ENCODE measurements around the gene FBN1. TPM values are rescaled to one million over a fixed set of nuclear protein-coding genes. Genes with fewer than 3 reads are reported as not detected.

Gene FBN1
- total and polyA plus RNA-seq, 2 of the 13 experiments (the other 11 are each of a cell fraction or from before 2014, with no cell fraction given): 1.5 to 3.0 TPM

GRCh38 chr15:48458876-48459275 is 186.6 kb downstream of the FBN1 start:
- Histone ChIP-seq H3K4me2 (ENCODE audit: low read depth, low read length) (no peak overlapping the region), H2AFZ (ENCODE audit: low read length) (no peak overlapping the region), H3K4me3 (replicated peaks in 1 of 3; ENCODE audit: insufficient read depth in 1 of 3, low read depth in 2 of 3, low read length in 3 of 3) (no peak overlapping the region), H3K27me3 (ENCODE audit: control insufficient read depth in 1 of 2, insufficient read depth in 2 of 2, low read length in 2 of 2) (no peaks in the 10 kb centered on the region), H3K36me3 (replicated peaks in 1 of 2; ENCODE audit: control insufficient read depth in 1 of 2, insufficient read depth in 2 of 2, low read length in 2 of 2) (no peaks in the 10 kb centered on the region), H3K9ac (ENCODE audit: insufficient read depth, low read depth, low read length) (no peak overlapping the region), H3K4me1 (ENCODE audit: insufficient read depth, low read length) (no peaks in the 10 kb centered on the region), H4K20me1 (ENCODE audit: insufficient read depth, low read length) (no peaks in the 10 kb centered on the region), H3K79me2 (ENCODE audit: insufficient read depth, low read length) (no peaks in the 10 kb centered on the region), H3K27ac (ENCODE audit: extremely low read length, insufficient read depth, low read length) (no peak overlapping the region), H3K9me3 (ENCODE audit: low read length) (no peaks in the 10 kb centered on the region)
- POLR2A ChIA-PET: no interaction called here
- no peak for FAIRE-seq
- intact Hi-C loops (cut with micrococcal nuclease; ENCODE audit: unreplicated experiment) (no loop called here), in situ Hi-C loops (cut with HindIII; ENCODE audit: extremely low pct_ligation_motif_present, low pct_unique_long_range_greater_than_20kb) (no loop called here)
- WGBS (ENCODE audit: low lambda C conversion rate): 63% methylated on average over 2 of the region's 2 CpGs
- no TSS peak for BruUV-seq (replicated peaks)
- no peak for DNase-seq (ENCODE audit: low spot score)
- CTCF ChIA-PET (ENCODE audit: low intra/inter-chr PET ratio, low total read pairs): no interaction called here
- no peak for ATAC-seq
- TF ChIP-seq DR1 (CRISPR knock-in tag; IDR thresholded peaks at IDR 0.05): no peak
- no peak for TF ChIP-seq ZFYVE20 (CRISPR knock-in tag; IDR thresholded peaks at IDR 0.05; ENCODE audit: borderline replicate concordance, low read depth)
- TF ChIP-seq, protein P1, sequence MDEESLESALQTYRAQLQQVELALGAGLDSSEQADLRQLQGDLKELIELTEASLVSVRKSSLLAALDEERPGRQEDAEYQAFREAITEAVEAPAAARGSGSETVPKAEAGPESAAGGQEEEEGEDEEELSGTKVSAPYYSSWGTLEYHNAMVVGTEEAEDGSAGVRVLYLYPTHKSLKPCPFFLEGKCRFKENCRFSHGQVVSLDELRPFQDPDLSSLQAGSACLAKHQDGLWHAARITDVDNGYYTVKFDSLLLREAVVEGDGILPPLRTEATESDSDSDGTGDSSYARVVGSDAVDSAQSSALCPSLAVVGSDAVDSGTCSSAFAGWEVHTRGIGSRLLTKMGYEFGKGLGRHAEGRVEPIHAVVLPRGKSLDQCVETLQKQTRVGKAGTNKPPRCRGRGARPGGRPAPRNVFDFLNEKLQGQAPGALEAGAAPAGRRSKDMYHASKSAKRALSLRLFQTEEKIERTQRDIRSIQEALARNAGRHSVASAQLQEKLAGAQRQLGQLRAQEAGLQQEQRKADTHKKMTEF (CRISPR knock-in tag; IDR thresholded peaks at IDR 0.05): no peak
- TF ChIP-seq PHF21A (CRISPR knock-in tag; IDR thresholded peaks at IDR 0.05): no peak
- no peak for TF ChIP-seq ZNF746 (CRISPR knock-in tag; IDR thresholded peaks at IDR 0.05)
- TF ChIP-seq ONECUT2 (CRISPR knock-in tag; IDR thresholded peaks at IDR 0.05): no peak
- no peak for TF ChIP-seq SRY (CRISPR knock-in tag; IDR thresholded peaks at IDR 0.05)
- no peak for TF ChIP-seq FOXM1 (CRISPR knock-in tag; IDR thresholded peaks at IDR 0.05)
- TF ChIP-seq, protein P2, sequence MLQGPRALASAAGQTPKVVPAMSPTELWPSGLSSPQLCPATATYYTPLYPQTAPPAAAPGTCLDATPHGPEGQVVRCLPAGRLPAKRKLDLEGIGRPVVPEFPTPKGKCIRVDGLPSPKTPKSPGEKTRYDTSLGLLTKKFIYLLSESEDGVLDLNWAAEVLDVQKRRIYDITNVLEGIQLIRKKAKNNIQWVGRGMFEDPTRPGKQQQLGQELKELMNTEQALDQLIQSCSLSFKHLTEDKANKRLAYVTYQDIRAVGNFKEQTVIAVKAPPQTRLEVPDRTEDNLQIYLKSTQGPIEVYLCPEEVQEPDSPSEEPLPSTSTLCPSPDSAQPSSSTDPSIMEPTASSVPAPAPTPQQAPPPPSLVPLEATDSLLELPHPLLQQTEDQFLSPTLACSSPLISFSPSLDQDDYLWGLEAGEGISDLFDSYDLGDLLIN (CRISPR knock-in tag; IDR thresholded peaks at IDR 0.05; ENCODE audit: borderline replicate concordance): no peak
- no peak for TF ChIP-seq ZNF350 (CRISPR knock-in tag; IDR thresholded peaks at IDR 0.05; ENCODE audit: borderline replicate concordance, low read depth)
- TF ChIP-seq SAFB2 (CRISPR knock-in tag; IDR thresholded peaks at IDR 0.05; ENCODE audit: borderline replicate concordance, low read depth): no peak
- no peak for TF ChIP-seq POGZ (CRISPR knock-in tag; IDR thresholded peaks at IDR 0.05)
- TF ChIP-seq, protein P3, sequence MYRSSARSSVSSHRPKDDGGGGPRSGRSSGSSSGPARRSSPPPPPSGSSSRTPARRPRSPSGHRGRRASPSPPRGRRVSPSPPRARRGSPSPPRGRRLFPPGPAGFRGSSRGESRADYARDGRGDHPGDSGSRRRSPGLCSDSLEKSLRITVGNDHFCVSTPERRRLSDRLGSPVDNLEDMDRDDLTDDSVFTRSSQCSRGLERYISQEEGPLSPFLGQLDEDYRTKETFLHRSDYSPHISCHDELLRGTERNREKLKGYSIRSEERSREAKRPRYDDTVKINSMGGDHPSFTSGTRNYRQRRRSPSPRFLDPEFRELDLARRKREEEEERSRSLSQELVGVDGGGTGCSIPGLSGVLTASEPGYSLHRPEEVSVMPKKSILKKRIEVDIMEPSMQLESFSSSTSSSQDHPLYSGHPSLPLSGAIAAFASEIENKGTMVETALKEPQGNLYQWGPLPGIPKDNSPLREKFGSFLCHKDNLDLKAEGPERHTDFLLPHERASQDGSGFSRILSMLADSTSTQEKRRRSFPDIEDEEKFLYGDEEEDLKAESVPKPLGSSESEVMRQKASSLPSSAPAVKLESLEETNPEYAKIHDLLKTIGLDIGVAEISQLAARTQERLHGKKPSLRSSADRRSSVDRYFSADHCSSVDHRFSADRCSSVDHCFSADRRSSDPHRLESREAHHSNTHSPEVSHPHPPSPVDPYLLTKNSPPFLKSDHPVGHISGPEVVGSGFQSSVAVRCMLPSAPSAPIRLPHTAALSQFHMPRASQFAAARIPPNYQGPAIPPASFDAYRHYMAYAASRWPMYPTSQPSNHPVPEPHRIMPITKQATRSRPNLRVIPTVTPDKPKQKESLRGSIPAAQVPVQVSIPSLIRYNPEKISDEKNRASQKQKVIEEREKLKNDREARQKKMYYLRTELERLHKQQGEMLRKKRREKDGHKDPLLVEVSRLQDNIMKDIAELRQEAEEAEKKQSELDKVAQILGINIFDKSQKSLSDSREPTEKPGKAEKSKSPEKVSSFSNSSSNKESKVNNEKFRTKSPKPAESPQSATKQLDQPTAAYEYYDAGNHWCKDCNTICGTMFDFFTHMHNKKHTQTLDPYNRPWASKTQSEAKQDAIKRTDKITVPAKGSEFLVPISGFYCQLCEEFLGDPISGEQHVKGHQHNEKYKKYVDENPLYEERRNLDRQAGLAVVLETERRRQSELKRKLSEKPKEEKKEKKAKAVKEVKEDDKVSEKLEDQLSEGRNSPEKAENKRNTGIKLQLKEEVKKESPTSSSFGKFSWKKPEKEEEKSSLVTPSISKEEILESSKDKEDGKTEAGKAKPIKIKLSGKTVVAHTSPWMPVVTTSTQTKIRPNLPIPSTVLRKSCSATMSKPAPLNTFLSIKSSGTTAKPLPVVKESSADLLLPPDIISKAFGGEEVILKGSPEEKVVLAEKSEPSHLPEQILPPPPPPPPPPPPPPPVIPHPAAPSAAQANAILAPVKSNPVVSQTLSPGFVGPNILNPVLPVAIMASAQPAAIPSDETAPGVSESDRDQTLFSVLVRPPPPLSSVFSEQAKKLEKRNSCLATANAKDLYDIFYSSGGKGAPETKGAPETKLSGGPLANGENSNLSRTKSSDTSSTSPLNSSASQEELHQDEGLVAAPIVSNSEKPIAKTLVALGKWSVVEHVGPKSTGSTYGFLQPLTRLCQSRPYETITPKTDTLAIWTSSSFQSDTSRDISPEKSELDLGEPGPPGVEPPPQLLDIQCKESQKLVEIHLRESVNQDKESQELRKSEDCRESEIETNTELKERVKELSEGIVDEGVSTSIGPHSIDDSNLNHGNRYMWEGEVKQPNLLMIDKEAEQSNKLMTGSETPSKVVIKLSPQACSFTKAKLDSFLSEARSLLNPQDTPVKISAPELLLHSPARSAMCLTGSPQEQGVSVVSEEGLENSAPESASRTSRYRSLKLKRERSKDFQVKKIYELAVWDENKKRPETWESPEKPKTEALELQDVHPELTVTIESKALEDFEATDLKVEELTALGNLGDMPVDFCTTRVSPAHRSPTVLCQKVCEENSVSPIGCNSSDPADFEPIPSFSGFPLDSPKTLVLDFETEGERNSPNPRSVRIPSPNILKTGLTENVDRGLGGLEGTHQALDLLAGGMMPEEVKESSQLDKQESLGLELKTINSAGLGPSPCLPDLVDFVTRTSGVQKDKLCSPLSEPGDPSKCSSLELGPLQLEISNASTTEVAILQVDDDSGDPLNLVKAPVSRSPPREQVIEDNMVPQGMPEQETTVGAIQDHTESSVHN (CRISPR knock-in tag; IDR thresholded peaks at IDR 0.05): no peak
